Tibial nerve (tissue), 3 donors: ENCODE data around the gene COA7.

Source experiments
- POLR2A ChIP-seq, 2 donors: fragments of 450-650 bp; IDR thresholded peaks; one replicate each; pipeline ENCODE4 v1.6.1; 2017; ENCODE audit warnings: antibody characterized with exemption in 2 of 2, mild to moderate bottlenecking in 2 of 2, moderate library complexity in 2 of 2
- TF ChIP-seq, protein P1 (sequence below), 5 experiments: fragments of 200-600 bp in 3 of 5; fragments of 450-650 bp in 2 of 5; sonication (generic) in 3 of 5; IDR thresholded peaks; one replicate each; pipeline ENCODE4 v1.5.1; 2016 to 2019; ENCODE audit warnings: antibody characterized with exemption in 5 of 5, mild to moderate bottlenecking in 3 of 5, moderate library complexity in 2 of 5

DNA sequence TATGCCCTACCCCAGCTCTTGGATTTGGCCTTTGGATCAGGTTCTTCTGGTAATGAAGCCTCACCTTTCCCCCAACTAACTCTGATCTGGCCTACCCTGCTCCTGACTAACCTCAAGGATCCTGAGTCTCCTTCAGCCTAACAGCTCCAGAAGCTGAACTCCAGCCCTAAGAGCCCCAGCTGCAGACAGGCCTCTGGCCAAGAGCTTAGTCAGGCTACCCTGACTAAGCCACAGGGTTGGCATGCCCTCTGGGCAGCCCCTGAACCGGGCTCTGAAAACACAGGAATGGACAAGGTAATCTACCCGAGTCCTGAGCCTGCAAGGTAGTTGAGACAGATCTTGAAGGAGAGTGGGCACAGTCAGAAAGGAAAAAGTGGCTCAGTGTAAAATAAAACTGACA lies 29.4 kb downstream of the COA7 start:
- TF ChIP-seq POLR2A (IDR thresholded peaks at IDR 0.05), result no peak
- TF ChIP-seq, protein P1, sequence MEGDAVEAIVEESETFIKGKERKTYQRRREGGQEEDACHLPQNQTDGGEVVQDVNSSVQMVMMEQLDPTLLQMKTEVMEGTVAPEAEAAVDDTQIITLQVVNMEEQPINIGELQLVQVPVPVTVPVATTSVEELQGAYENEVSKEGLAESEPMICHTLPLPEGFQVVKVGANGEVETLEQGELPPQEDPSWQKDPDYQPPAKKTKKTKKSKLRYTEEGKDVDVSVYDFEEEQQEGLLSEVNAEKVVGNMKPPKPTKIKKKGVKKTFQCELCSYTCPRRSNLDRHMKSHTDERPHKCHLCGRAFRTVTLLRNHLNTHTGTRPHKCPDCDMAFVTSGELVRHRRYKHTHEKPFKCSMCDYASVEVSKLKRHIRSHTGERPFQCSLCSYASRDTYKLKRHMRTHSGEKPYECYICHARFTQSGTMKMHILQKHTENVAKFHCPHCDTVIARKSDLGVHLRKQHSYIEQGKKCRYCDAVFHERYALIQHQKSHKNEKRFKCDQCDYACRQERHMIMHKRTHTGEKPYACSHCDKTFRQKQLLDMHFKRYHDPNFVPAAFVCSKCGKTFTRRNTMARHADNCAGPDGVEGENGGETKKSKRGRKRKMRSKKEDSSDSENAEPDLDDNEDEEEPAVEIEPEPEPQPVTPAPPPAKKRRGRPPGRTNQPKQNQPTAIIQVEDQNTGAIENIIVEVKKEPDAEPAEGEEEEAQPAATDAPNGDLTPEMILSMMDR (IDR thresholded peaks at IDR 0.05), result no peak
